ENCODE data around the gene NEK6.

NEK6 gene

GRCh38 chr9:124268248-124268647 lies 10.5 kb downstream of the NEK6 start:
- Histone ChIP-seq H3K27me3 (ENCODE audit: low read depth, low read length) (no peaks in the 10 kb centered on the region), H3K9me3 (ENCODE audit: insufficient read depth, low read length) (no peaks in the 10 kb centered on the region), H3K36me3 (replicated peaks; ENCODE audit: low read depth, low read length) (peaks cover 73% of the 10 kb centered on the region), H3K4me3 (ENCODE audit: low read length) (no peak overlapping the region), H3K9ac (ENCODE audit: low read length) (peak overlapping the region; percentile 54; the same call in 1 of the 2 replicates), H4K20me1 (ENCODE audit: insufficient read depth, low read length) (peaks cover 82% of the 10 kb centered on the region), H3K27ac (ENCODE audit: low read length) (peak overlapping the region; percentile 94; the same call in 1 of the 2 replicates), H3K4me2 (ENCODE audit: low read length) (peak overlapping the region; percentile 70; the same call in 1 of the 2 replicates), H3K4me1 (ENCODE audit: low read length) (peaks cover 51% of the 10 kb centered on the region), H3K79me2 (ENCODE audit: low read length) (peaks cover 97% of the 10 kb centered on the region), H2AFZ (ENCODE audit: low read depth, low read length) (no peak overlapping the region)
- no peak for TF ChIP-seq CTCF (IDR thresholded peaks at IDR 0.05; ENCODE audit: low read depth, low read length)

- no peaks in the 10 kb centered on the region for H3K9me3 ChIP-seq (ENCODE audit: insufficient read depth, low read length)
- no peak overlapping the region for H3K4me2 ChIP-seq (ENCODE audit: low read length)
- no peak for TF ChIP-seq EZH2phosphoT487 (IDR thresholded peaks at IDR 0.05; ENCODE audit: low read depth)
- TF ChIP-seq CTCF (IDR thresholded peaks at IDR 0.05; ENCODE audit: low read depth, low read length): no peak
- peaks cover 82% of the 10 kb centered on the region for H4K20me1 ChIP-seq (ENCODE audit: insufficient read depth, low read length)
- no peak overlapping the region for H3K27ac ChIP-seq (ENCODE audit: low read length)
- H3K9ac ChIP-seq (ENCODE audit: low read length): no peak overlapping the region
- no peak overlapping the region for H3K4me3 ChIP-seq (ENCODE audit: low read length)
- no peak overlapping the region for H2AFZ ChIP-seq (ENCODE audit: low read depth, low read length)
- peaks cover 97% of the 10 kb centered on the region for H3K79me2 ChIP-seq (ENCODE audit: low read length)
- H3K4me1 ChIP-seq (ENCODE audit: low read length): peaks cover 47% of the 10 kb centered on the region
- H3K36me3 ChIP-seq (replicated peaks; ENCODE audit: low read depth, low read length): peaks cover 73% of the 10 kb centered on the region
- H3K27me3 ChIP-seq (ENCODE audit: low read depth, low read length): no peaks in the 10 kb centered on the region
Observed at GRCh38 chr9:124268661-124269060, 10.9 kb downstream of the NEK6 start.

GRCh38 chr9:124269556-124269955 lies 11.8 kb downstream of the NEK6 start:
- Histone ChIP-seq H3K4me3 (ENCODE audit: low read length) (no peak overlapping the region), H3K36me3 (replicated peaks; ENCODE audit: low read depth, low read length) (peaks cover 81% of the 10 kb centered on the region), H2AFZ (ENCODE audit: low read depth, low read length) (no peak overlapping the region), H3K9ac (ENCODE audit: low read length) (no peak overlapping the region), H3K4me1 (ENCODE audit: low read length) (peaks cover 38% of the 10 kb centered on the region), H4K20me1 (ENCODE audit: insufficient read depth, low read length) (peaks cover 91% of the 10 kb centered on the region), H3K4me2 (ENCODE audit: low read length) (no peak overlapping the region), H3K9me3 (ENCODE audit: insufficient read depth, low read length) (no peaks in the 10 kb centered on the region), H3K27ac (ENCODE audit: low read length) (no peak overlapping the region), H3K79me2 (ENCODE audit: low read length) (peaks cover 97% of the 10 kb centered on the region), H3K27me3 (ENCODE audit: low read depth, low read length) (no peaks in the 10 kb centered on the region)
- TF ChIP-seq EZH2phosphoT487 (IDR thresholded peaks at IDR 0.05; ENCODE audit: low read depth) (no peak), CTCF (IDR thresholded peaks at IDR 0.05; ENCODE audit: low read depth, low read length) (no peak)

- H4K20me1 ChIP-seq (ENCODE audit: insufficient read depth, low read length): peaks cover 100% of the 10 kb centered on the region
- H3K36me3 ChIP-seq (replicated peaks; ENCODE audit: low read depth, low read length): peaks cover 84% of the 10 kb centered on the region
- no peak overlapping the region for H3K4me3 ChIP-seq (ENCODE audit: low read length)
- peaks cover 29% of the 10 kb centered on the region for H3K4me1 ChIP-seq (ENCODE audit: low read length)
- H3K9ac ChIP-seq (ENCODE audit: low read length): no peak overlapping the region
- H3K4me2 ChIP-seq (ENCODE audit: low read length): no peak overlapping the region
- no peak overlapping the region for H2AFZ ChIP-seq (ENCODE audit: low read depth, low read length)
- no peak overlapping the region for H3K27ac ChIP-seq (ENCODE audit: low read length)
- TF ChIP-seq CTCF (IDR thresholded peaks at IDR 0.05; ENCODE audit: low read depth, low read length): no peak
- TF ChIP-seq EZH2phosphoT487 (IDR thresholded peaks at IDR 0.05; ENCODE audit: low read depth): no peak
- peaks cover 100% of the 10 kb centered on the region for H3K79me2 ChIP-seq (ENCODE audit: low read length)
- H3K27me3 ChIP-seq (ENCODE audit: low read depth, low read length): no peaks in the 10 kb centered on the region
- no peaks in the 10 kb centered on the region for H3K9me3 ChIP-seq (ENCODE audit: insufficient read depth, low read length)
Observed at GRCh38 chr9:124270504-124271335, 13.0 kb downstream of the NEK6 start.
